GM12878 (cell line): ENCODE measurements around the gene RETREG3. TPM values are rescaled to one million over a fixed set of nuclear protein-coding genes. Genes with fewer than 3 reads are reported as not detected.

Source experiments
- BCL11A ChIP-seq: IDR thresholded peaks from 2 replicates; pipeline ENCODE4 v1.6.1; 2011; ENCODE audit warnings: low read depth, low read length
- CEBPB ChIP-seq, 2 experiments: fragments of 150-350 bp in 1 of 2; IDR thresholded peaks; 2 replicates each; pipeline ENCODE4 v1.6.1; 2012 to 2014; ENCODE audit warnings: low read depth in 2 of 2, low read length in 2 of 2, borderline replicate concordance in 1 of 2, inconsistent platforms in 1 of 2
- CREM ChIP-seq: IDR thresholded peaks from 2 replicates; pipeline ENCODE4 v1.6.1; 2014; ENCODE audit warnings: antibody characterized with exemption, low read depth
- ESRRA ChIP-seq: IDR thresholded peaks from 2 replicates; pipeline ENCODE4 v1.6.1; 2012; ENCODE audit warnings: mild to moderate bottlenecking, low read length, improper control_type of control experiment
- FOXM1 ChIP-seq: IDR thresholded peaks from 2 replicates; pipeline ENCODE4 v1.6.1; 2012; ENCODE audit warnings: low read depth, mild to moderate bottlenecking, inconsistent platforms, low read length, moderate library complexity
- NFYB ChIP-seq: IDR thresholded peaks from 2 replicates; pipeline ENCODE4 v1.6.1; 2011; ENCODE audit warnings: low read depth, mild to moderate bottlenecking, low read length, improper control_type of control experiment, moderate library complexity; ENCODE audit not compliant: insufficient read depth
- POU2F2 ChIP-seq: IDR thresholded peaks from 3 replicates; pipeline ENCODE4 v1.6.1; 2011; ENCODE audit warnings: low read depth, mild to moderate bottlenecking, low read length, borderline replicate concordance
- RELA ChIP-seq: fragments of 450-650 bp; IDR thresholded peaks from 2 replicates; pipeline ENCODE4 v1.8.0; 2014; ENCODE audit warnings: borderline replicate concordance; ENCODE audit not compliant: partially characterized antibody
- SIX5 ChIP-seq: IDR thresholded peaks from 2 replicates; pipeline ENCODE4 v1.6.1; 2011; ENCODE audit warnings: mild to moderate bottlenecking, low read depth, low read length, moderate library complexity; ENCODE audit not compliant: severe bottlenecking
- YBX1 ChIP-seq: fragments of 450-650 bp; IDR thresholded peaks from 2 replicates; pipeline ENCODE4 v1.6.1; 2016; ENCODE audit warnings: antibody characterized with exemption
- polyA plus RNA-seq, 11 experiments: library from polyadenylated mRNA; depleted of rRNA in 4 of 11; unstranded in 6 of 11; stranded (reverse) in 5 of 11; fragments of >200 nt; fragmentation: Nextera tagmentation in 4 of 11; fragmentation: Illumina TruSeq in 1 of 11; extraction: Ambion mirVana in 4 of 11; extraction: Trizol in 1 of 11; gene quantifications; 1 replicate in 1 of 11; 2 replicates in 10 of 11; pipeline versions ENCODE4 v1.2.1 to v1.2.3, GENCODE V29; 2011 to 2016; ENCODE audit warnings: inconsistent platforms in 2 of 11, missing spikeins in 2 of 11, low read depth in 1 of 11
- total RNA-seq, 4 experiments: library from RNA; depleted of rRNA in 3 of 4; stranded (reverse); fragments of >200 nt in 3 of 4; fragmentation: Illumina TruSeq in 1 of 4; extraction: Trizol in 1 of 4; gene quantifications; 2 replicates each; pipeline versions ENCODE4 v1.2.1 to v1.2.3, GENCODE V29; 2013 to 2021
- TF ChIP-seq, protein P1 (sequence below): IDR thresholded peaks from 2 replicates; pipeline ENCODE4 v1.6.1; 2012; ENCODE audit warnings: mild to moderate bottlenecking, low read depth, low read length
- TF ChIP-seq, protein P2 (sequence below): fragments of 450-650 bp; IDR thresholded peaks from 2 replicates; pipeline ENCODE4 v1.6.1; 2017; ENCODE audit warnings: mild to moderate bottlenecking, moderate library complexity
- TF ChIP-seq, protein P3 (sequence below): fragments of 450-650 bp; IDR thresholded peaks from 2 replicates; pipeline ENCODE4 v1.6.1; 2016; ENCODE audit warnings: mild to moderate bottlenecking
- TF ChIP-seq, protein P4 (sequence below): IDR thresholded peaks from 2 replicates; pipeline ENCODE4 v1.6.1; 2011; ENCODE audit warnings: borderline replicate concordance, low read depth, mild to moderate bottlenecking, moderate library complexity, mixed read lengths, low read length; ENCODE audit not compliant: insufficient read depth; ENCODE audit errors: extremely low read length
- TF ChIP-seq, protein P5 (sequence below): fragments of 150-350 bp; IDR thresholded peaks from 2 replicates; pipeline ENCODE4 v1.6.1; 2016; ENCODE audit warnings: low read depth, low read length

Gene RETREG3
- total and polyA plus RNA-seq, 10 of the 15 experiments (the other 5 are each of a cell fraction or from before 2014, with no cell fraction given), result 7.0 to 50.6 (median 27.3) TPM

DNA sequence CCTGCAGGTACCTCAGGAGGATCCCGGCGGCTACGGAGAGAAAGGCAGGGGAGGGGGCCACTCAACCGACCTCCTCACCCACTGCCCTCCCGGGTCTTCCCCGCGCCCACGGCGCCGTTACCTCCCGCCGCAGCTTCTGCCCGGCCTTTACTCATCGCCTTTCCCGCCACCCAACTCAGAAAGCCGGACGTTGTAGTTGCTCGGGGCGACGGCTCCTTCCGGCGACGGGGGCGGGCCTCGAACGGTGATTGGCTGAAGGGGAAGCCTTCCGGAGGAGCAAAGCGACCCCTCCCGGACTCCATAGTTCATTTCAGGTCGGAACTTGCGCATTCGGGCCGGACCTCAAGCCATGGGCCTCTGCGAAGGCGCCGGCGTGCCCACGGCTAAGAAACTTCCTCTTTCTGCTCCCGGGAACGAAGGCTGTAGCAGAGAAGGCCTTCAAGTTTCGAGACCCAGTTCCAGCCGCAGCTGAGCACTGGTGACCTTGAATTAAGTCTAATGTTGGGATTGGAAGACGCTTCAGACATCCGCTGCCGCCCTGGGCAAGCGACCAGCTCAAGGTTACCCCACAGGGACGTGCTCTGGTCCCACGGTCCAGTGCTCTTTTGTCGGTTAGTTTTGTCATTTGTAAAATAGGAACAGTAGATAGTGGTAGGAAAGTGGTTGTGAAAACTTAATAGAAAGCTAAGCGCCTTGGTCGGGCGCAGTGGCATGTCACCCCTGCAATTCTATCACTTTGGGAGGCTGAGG, 31.5 kb downstream of the RETREG3 start, which contains the start of gene PSMC3IP (continued):
- TF ChIP-seq, protein P1, sequence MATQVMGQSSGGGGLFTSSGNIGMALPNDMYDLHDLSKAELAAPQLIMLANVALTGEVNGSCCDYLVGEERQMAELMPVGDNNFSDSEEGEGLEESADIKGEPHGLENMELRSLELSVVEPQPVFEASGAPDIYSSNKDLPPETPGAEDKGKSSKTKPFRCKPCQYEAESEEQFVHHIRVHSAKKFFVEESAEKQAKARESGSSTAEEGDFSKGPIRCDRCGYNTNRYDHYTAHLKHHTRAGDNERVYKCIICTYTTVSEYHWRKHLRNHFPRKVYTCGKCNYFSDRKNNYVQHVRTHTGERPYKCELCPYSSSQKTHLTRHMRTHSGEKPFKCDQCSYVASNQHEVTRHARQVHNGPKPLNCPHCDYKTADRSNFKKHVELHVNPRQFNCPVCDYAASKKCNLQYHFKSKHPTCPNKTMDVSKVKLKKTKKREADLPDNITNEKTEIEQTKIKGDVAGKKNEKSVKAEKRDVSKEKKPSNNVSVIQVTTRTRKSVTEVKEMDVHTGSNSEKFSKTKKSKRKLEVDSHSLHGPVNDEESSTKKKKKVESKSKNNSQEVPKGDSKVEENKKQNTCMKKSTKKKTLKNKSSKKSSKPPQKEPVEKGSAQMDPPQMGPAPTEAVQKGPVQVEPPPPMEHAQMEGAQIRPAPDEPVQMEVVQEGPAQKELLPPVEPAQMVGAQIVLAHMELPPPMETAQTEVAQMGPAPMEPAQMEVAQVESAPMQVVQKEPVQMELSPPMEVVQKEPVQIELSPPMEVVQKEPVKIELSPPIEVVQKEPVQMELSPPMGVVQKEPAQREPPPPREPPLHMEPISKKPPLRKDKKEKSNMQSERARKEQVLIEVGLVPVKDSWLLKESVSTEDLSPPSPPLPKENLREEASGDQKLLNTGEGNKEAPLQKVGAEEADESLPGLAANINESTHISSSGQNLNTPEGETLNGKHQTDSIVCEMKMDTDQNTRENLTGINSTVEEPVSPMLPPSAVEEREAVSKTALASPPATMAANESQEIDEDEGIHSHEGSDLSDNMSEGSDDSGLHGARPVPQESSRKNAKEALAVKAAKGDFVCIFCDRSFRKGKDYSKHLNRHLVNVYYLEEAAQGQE, result no peak
- TF ChIP-seq, protein P2, sequence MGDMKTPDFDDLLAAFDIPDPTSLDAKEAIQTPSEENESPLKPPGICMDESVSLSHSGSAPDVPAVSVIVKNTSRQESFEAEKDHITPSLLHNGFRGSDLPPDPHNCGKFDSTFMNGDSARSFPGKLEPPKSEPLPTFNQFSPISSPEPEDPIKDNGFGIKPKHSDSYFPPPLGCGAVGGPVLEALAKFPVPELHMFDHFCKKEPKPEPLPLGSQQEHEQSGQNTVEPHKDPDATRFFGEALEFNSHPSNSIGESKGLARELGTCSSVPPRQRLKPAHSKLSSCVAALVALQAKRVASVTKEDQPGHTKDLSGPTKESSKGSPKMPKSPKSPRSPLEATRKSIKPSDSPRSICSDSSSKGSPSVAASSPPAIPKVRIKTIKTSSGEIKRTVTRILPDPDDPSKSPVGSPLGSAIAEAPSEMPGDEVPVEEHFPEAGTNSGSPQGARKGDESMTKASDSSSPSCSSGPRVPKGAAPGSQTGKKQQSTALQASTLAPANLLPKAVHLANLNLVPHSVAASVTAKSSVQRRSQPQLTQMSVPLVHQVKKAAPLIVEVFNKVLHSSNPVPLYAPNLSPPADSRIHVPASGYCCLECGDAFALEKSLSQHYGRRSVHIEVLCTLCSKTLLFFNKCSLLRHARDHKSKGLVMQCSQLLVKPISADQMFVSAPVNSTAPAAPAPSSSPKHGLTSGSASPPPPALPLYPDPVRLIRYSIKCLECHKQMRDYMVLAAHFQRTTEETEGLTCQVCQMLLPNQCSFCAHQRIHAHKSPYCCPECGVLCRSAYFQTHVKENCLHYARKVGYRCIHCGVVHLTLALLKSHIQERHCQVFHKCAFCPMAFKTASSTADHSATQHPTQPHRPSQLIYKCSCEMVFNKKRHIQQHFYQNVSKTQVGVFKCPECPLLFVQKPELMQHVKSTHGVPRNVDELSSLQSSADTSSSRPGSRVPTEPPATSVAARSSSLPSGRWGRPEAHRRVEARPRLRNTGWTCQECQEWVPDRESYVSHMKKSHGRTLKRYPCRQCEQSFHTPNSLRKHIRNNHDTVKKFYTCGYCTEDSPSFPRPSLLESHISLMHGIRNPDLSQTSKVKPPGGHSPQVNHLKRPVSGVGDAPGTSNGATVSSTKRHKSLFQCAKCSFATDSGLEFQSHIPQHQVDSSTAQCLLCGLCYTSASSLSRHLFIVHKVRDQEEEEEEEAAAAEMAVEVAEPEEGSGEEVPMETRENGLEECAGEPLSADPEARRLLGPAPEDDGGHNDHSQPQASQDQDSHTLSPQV, result no peak
- TF ChIP-seq FOXM1, result no peak; the same call in 1 of the 2 replicates
- TF ChIP-seq, protein P3, sequence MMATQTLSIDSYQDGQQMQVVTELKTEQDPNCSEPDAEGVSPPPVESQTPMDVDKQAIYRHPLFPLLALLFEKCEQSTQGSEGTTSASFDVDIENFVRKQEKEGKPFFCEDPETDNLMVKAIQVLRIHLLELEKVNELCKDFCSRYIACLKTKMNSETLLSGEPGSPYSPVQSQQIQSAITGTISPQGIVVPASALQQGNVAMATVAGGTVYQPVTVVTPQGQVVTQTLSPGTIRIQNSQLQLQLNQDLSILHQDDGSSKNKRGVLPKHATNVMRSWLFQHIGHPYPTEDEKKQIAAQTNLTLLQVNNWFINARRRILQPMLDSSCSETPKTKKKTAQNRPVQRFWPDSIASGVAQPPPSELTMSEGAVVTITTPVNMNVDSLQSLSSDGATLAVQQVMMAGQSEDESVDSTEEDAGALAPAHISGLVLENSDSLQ, result peak; percentile 77
- TF ChIP-seq CEBPB (IDR thresholded peaks at IDR 0.05; ENCODE audit: borderline replicate concordance in 1 of 2, low read depth in 2 of 2, low read length in 2 of 2), result no peak
- no peak for TF ChIP-seq YBX1
- TF ChIP-seq CREM, result peak; percentile 75
- TF ChIP-seq ESRRA, result no peak; the same call in 1 of the 2 replicates
- peak; percentile 43 for TF ChIP-seq RELA
- TF ChIP-seq SIX5, result no peak
- TF ChIP-seq, protein P4, sequence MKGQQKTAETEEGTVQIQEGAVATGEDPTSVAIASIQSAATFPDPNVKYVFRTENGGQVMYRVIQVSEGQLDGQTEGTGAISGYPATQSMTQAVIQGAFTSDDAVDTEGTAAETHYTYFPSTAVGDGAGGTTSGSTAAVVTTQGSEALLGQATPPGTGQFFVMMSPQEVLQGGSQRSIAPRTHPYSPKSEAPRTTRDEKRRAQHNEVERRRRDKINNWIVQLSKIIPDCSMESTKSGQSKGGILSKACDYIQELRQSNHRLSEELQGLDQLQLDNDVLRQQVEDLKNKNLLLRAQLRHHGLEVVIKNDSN, result no peak
- TF ChIP-seq, protein P5, sequence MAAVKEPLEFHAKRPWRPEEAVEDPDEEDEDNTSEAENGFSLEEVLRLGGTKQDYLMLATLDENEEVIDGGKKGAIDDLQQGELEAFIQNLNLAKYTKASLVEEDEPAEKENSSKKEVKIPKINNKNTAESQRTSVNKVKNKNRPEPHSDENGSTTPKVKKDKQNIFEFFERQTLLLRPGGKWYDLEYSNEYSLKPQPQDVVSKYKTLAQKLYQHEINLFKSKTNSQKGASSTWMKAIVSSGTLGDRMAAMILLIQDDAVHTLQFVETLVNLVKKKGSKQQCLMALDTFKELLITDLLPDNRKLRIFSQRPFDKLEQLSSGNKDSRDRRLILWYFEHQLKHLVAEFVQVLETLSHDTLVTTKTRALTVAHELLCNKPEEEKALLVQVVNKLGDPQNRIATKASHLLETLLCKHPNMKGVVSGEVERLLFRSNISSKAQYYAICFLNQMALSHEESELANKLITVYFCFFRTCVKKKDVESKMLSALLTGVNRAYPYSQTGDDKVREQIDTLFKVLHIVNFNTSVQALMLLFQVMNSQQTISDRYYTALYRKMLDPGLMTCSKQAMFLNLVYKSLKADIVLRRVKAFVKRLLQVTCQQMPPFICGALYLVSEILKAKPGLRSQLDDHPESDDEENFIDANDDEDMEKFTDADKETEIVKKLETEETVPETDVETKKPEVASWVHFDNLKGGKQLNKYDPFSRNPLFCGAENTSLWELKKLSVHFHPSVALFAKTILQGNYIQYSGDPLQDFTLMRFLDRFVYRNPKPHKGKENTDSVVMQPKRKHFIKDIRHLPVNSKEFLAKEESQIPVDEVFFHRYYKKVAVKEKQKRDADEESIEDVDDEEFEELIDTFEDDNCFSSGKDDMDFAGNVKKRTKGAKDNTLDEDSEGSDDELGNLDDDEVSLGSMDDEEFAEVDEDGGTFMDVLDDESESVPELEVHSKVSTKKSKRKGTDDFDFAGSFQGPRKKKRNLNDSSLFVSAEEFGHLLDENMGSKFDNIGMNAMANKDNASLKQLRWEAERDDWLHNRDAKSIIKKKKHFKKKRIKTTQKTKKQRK, result no peak
- peak; percentile 45; the same call in 2 of the 3 replicates for TF ChIP-seq POU2F2
- peak; percentile 94 for TF ChIP-seq NFYB
- TF ChIP-seq BCL11A, result no peak
